Urinary bladder (tissue), 4 donors: Measurements from ENCODE around the gene RAB35. TPM values are rescaled to one million over a fixed set of nuclear protein-coding genes. Genes with fewer than 3 reads are reported as not detected.

Source experiments
- DNase-seq: peaks from one replicate; pipeline ENCODE4 v3.0.0-alpha.2; 2015; ENCODE audit errors: extremely low spot score
- H3K27ac ChIP-seq: one replicate; pipeline ENCODE4 v1.5.1; 2013; ENCODE audit warnings: low read depth, mild to moderate bottlenecking, moderate library complexity
- H3K36me3 ChIP-seq: one replicate; pipeline ENCODE4 v1.6.1; 2013; ENCODE audit warnings: mild to moderate bottlenecking, moderate library complexity; ENCODE audit not compliant: insufficient read depth
- H3K4me1 ChIP-seq: one replicate; pipeline ENCODE4 v1.6.1; 2013; ENCODE audit warnings: mild to moderate bottlenecking, moderate library complexity; ENCODE audit not compliant: insufficient read depth
- H3K4me3 ChIP-seq: one replicate; pipeline ENCODE4 v1.5.1; 2013; ENCODE audit warnings: low read depth, low read length
- WGBS: extraction: QIAGEN DNeasy Blood & Tissue Kit; methylation state at CpG from one replicate; pipeline ENCODE4 v1.1.7; 2013; 5-methylcytosine and 5-hydroxymethylcytosine counted together
- polyA plus RNA-seq: library from polyadenylated mRNA; stranded (reverse); fragments of 200-250 nt; gene quantifications from one replicate; pipeline ENCODE4 v1.2.3, GENCODE V29; 2013
- total RNA-seq: library from RNA; depleted of rRNA; stranded (reverse); fragments of >200 nt; gene quantifications from one replicate; pipeline ENCODE4 v1.2.3, GENCODE V29; 2014
- donor health status: healthy with polysubstance abuse.
- donor health status: healthy.

RAB35 gene
- total and polyA plus RNA-seq, 2 donors, result 14.9 to 42.4 TPM

- H3K36me3 ChIP-seq, result no peaks in the 10 kb centered on the region
- no peak overlapping the region for H3K27ac ChIP-seq
- no peaks in the 10 kb centered on the region for H3K4me1 ChIP-seq
- no peak for DNase-seq
- WGBS, result 61% methylated on average over 9 of the region's 9 CpGs
- no peak overlapping the region for H3K4me3 ChIP-seq
Measured at GRCh38 chr12:120079411-120080400, 36.8 kb downstream of the RAB35 start.

DNA sequence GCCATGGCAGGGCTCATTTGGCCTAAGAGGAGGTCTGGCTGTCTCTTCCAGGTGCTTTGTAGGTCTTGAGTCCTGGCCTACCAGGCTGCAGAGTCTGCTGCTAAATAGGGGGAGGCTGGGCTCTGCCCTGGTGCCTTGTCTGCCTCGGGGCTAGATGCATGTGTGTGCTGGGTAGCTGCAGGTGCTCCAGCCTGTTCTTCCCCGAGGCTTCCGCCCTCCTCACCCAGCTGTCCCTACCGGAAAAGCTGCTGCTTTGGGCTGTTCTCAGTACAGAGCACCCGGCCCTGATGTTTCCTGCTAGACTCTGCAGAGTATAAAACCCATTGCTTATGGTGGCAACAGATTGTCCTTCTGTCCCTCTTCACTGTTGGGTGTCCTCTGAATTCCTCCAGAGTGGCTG lies 37.7 kb downstream of the RAB35 start:
- 69% methylated on average over 5 of the region's 5 CpGs for WGBS
- no peak for DNase-seq
- no peaks in the 10 kb centered on the region for H3K4me1 ChIP-seq
- H3K4me3 ChIP-seq, result no peak overlapping the region
- H3K36me3 ChIP-seq, result no peaks in the 10 kb centered on the region
- H3K27ac ChIP-seq, result peak overlapping the region; percentile 44

GRCh38 chr12:120077260-120077659 lies 39.3 kb downstream of the RAB35 start:
- Histone ChIP-seq H3K4me1 (no peaks in the 10 kb centered on the region), H3K36me3 (no peaks in the 10 kb centered on the region), H3K4me3 (no peak overlapping the region), H3K27ac (no peak overlapping the region)
- WGBS, result 87% methylated on average over 6 of the region's 6 CpGs
- no peak for DNase-seq

DNA sequence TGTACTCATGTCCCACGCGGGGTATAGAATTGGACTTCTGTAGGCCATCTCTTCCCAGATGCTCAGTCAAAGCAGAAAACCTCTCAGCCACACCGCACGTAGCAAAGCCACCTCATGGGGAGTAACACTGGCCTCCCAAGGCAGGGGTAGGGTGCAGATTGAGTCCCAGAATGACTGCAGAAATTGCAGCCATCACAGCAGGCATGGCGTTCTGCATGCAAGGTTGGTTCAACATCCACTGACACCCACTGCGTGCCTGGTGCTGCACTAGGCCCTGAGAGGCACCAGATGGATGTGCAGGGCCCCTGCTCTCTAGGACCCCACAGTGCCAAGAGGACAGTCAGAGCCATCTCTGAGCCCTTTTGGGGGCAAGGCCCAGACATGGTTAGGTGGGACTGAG lies 39.9 kb downstream of the RAB35 start:
- H3K36me3 ChIP-seq, result no peaks in the 10 kb centered on the region
- H3K4me3 ChIP-seq, result no peak overlapping the region
- no peak for DNase-seq
- no peaks in the 10 kb centered on the region for H3K4me1 ChIP-seq
- 97% methylated on average over 6 of the region's 6 CpGs for WGBS
- no peak overlapping the region for H3K27ac ChIP-seq

- Histone ChIP-seq H3K36me3 (no peaks in the 10 kb centered on the region), H3K4me1 (no peaks in the 10 kb centered on the region), H3K4me3 (no peak overlapping the region), H3K27ac (no peak overlapping the region)
- DNase-seq, result no peak
- WGBS, result 85% methylated on average over 7 of the region's 7 CpGs
Measured at GRCh38 chr12:120075034-120075616, 41.4 kb downstream of the RAB35 start.

GRCh38 chr12:120072472-120073249 lies 43.9 kb downstream of the RAB35 start:
- WGBS, result 83% methylated on average over 18 of the region's 18 CpGs

DNA sequence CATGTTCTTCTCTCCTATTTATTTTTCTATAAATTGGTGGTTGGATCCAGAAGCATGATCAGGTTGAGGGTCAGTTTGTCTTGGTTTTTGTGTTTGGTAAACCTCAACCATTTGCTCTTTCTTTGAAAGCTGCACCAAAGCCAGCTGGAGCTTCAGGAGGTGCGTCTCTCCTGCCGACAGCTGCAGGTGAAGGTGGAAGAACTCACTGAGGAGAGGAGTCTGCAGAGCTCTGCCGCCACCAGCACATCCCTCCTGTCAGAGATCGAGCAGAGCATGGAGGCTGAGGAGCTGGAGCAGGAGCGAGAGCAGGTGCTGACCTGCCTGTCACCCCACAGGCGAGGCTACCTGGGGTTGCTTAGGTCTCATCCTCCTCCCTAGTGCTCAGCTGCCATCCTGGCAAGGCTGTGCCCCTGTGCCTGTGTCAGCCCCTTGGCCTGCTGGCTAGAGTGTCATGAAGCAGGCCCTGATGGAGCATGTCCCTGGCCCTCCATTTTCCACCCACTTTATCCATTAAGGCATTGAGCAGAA lies 45.0 kb downstream of the RAB35 start:
- Histone ChIP-seq H3K4me3 (no peak overlapping the region), H3K36me3 (no peaks in the 10 kb centered on the region), H3K4me1 (no peaks in the 10 kb centered on the region), H3K27ac (no peak overlapping the region)
- DNase-seq, result no peak
- WGBS, result 89% methylated on average over 6 of the region's 6 CpGs

More at GRCh38 chr12:120072472-120073249, 43.9 kb downstream of the RAB35 start:
- H3K4me1 ChIP-seq, result no peaks in the 10 kb centered on the region
- no peak overlapping the region for H3K27ac ChIP-seq
- no peaks in the 10 kb centered on the region for H3K36me3 ChIP-seq
- DNase-seq, result no peak
- H3K4me3 ChIP-seq, result no peak overlapping the region

DNA sequence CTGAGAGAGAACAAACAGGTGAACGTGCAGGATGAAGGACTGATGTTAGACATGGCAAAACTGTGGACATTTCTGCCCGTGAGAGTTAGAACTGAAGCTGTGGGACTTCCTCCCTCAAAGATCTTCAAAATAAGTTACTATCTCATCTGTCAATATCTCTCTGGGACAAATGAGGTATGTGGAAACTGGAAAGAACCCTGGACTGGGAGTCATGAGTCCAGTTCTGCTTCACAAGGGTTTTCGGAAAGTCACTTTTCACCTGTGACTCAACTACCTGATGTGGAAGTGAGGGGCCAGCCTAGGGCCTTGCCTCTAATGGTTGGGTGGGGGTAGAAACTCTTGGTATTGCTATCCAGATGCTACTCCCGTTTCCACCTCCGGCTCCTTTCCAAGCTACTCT lies 47.3 kb downstream of the RAB35 start:
- Histone ChIP-seq H3K27ac (no peak overlapping the region), H3K36me3 (no peaks in the 10 kb centered on the region), H3K4me1 (no peaks in the 10 kb centered on the region), H3K4me3 (no peak overlapping the region)
- WGBS, result 77% methylated on average over 5 of the region's 5 CpGs
- no peak for DNase-seq

GRCh38 chr12:120067901-120068300 lies 48.7 kb downstream of the RAB35 start:
- no peak overlapping the region for H3K4me3 ChIP-seq
- DNase-seq, result no peak
- no peaks in the 10 kb centered on the region for H3K4me1 ChIP-seq
- no peak overlapping the region for H3K27ac ChIP-seq
- no peaks in the 10 kb centered on the region for H3K36me3 ChIP-seq
- WGBS, result 78% methylated on average over 3 of the region's 3 CpGs

DNA sequence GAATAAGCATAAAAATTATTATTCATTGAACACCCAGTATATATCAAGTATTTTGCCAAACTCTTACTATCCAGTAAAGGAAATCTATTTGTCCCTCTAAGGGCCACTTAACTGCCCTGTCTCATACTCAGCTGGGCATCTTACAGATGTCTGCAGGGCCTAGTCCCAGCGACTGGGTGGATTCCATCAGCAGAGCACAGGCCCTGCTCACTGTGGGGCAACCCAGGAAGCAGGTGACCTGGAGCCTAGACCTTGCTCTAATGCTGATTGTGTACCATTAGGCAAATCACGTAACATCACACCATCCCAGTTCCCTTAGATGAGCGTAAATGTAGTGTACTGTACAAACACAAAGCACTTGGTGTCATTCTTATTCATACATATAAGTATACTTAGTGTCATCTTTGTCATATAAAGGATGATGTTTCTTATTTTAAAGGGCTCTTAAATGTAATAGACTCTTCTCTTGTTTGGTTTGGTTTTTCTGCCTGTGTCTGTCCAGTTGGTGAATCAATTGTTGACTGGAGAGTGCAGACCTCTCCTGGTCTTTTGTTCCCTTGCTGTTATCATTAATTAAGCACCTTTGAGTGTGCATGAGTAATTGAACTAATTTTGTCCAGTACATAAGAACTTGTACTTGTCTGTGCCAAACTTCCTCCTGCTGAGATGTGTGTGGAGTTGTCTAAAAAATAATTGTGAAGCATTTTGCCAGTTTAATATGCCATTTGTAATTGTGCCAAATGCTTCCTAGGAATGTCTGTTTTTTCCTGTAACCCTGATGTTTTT lies 49.3 kb downstream of the RAB35 start:
- H3K27ac ChIP-seq, result no peak overlapping the region
- H3K36me3 ChIP-seq, result no peaks in the 10 kb centered on the region
- 82% methylated on average over 3 of the region's 3 CpGs for WGBS
- no peak for DNase-seq
- H3K4me3 ChIP-seq, result no peak overlapping the region
- H3K4me1 ChIP-seq, result no peaks in the 10 kb centered on the region

- no peak for DNase-seq
- Histone ChIP-seq H3K4me1 (no peaks in the 10 kb centered on the region), H3K4me3 (no peak overlapping the region), H3K36me3 (no peaks in the 10 kb centered on the region), H3K27ac (no peak overlapping the region)
- 90% methylated on average over 2 of the region's 2 CpGs for WGBS
Measured at GRCh38 chr12:120066341-120066740, 50.2 kb downstream of the RAB35 start.

- Histone ChIP-seq H3K36me3 (no peaks in the 10 kb centered on the region), H3K27ac (no peak overlapping the region), H3K4me1 (no peaks in the 10 kb centered on the region), H3K4me3 (no peak overlapping the region)
- DNase-seq, result no peak
- WGBS, result 90% methylated on average over 1 of the region's 1 CpG
Measured at GRCh38 chr12:120065472-120065871, 51.1 kb downstream of the RAB35 start.
